NCI-H128 (cell line): Measurements from ENCODE around the gene PRKCE.

Experiments used
- DNase-seq: peaks from one replicate; lab custom pipeline; 2025; ENCODE audit not compliant: unreplicated experiment; lab: John Stamatoyannopoulos, UW

The PRKCE gene

GRCh38 chr2:46003903-46004473 is 352.5 kb downstream of the PRKCE start:
- no peak for DNase-seq

- DNase-seq: no peak
Measured at GRCh38 chr2:46006473-46007025, 355.1 kb downstream of the PRKCE start.

- no peak for DNase-seq
Measured at GRCh38 chr2:46007412-46007811, 355.9 kb downstream of the PRKCE start.

GRCh38 chr2:46008091-46008870 is 356.8 kb downstream of the PRKCE start:
- DNase-seq: no peak

GRCh38 chr2:46009315-46009714 is 357.8 kb downstream of the PRKCE start:
- DNase-seq: no peak

- no peak for DNase-seq
Measured at GRCh38 chr2:46009772-46010171, 358.3 kb downstream of the PRKCE start.

- DNase-seq: no peak
Measured at GRCh38 chr2:46010223-46010924, 358.9 kb downstream of the PRKCE start.

- no peak for DNase-seq
Measured at GRCh38 chr2:46010925-46011490, 359.5 kb downstream of the PRKCE start.

- no peak for DNase-seq
Measured at GRCh38 chr2:46012618-46013240, 361.3 kb downstream of the PRKCE start.

GRCh38 chr2:46013726-46014125 is 362.3 kb downstream of the PRKCE start:
- no peak for DNase-seq

- DNase-seq: no peak
Measured at GRCh38 chr2:46014911-46015654, 363.6 kb downstream of the PRKCE start.

GRCh38 chr2:46015671-46016070 is 364.2 kb downstream of the PRKCE start:
- DNase-seq: no peak

- no peak for DNase-seq
Measured at GRCh38 chr2:46016091-46016490, 364.6 kb downstream of the PRKCE start.

- no peak for DNase-seq
Measured at GRCh38 chr2:46018773-46019591, 367.5 kb downstream of the PRKCE start.

GRCh38 chr2:46020416-46020815 is 368.9 kb downstream of the PRKCE start:
- no peak for DNase-seq

- DNase-seq: no peak
Measured at GRCh38 chr2:46023165-46023854, 371.8 kb downstream of the PRKCE start.

GRCh38 chr2:46024146-46024779 is 372.8 kb downstream of the PRKCE start:
- DNase-seq: no peak

GRCh38 chr2:46025081-46025480 is 373.6 kb downstream of the PRKCE start:
- no peak for DNase-seq
